Stimulated activated CD4-positive, alpha-beta T cell treated with anti-CD3 and anti-CD28 coated beads, Interleukin-12 subunit alpha, Interleukin-12 subunit beta, amount 100 ng/mL, for 48 hours (primary cell): Measurements from ENCODE around the gene SH3BP4.

Source experiments
- DNase-seq, 3 donors: peaks; one replicate each; pipeline ENCODE4 v3.0.0-alpha.2; 2020; ENCODE audit warnings: low read depth in 2 of 3, low spot score in 1 of 3

Gene SH3BP4

DNA sequence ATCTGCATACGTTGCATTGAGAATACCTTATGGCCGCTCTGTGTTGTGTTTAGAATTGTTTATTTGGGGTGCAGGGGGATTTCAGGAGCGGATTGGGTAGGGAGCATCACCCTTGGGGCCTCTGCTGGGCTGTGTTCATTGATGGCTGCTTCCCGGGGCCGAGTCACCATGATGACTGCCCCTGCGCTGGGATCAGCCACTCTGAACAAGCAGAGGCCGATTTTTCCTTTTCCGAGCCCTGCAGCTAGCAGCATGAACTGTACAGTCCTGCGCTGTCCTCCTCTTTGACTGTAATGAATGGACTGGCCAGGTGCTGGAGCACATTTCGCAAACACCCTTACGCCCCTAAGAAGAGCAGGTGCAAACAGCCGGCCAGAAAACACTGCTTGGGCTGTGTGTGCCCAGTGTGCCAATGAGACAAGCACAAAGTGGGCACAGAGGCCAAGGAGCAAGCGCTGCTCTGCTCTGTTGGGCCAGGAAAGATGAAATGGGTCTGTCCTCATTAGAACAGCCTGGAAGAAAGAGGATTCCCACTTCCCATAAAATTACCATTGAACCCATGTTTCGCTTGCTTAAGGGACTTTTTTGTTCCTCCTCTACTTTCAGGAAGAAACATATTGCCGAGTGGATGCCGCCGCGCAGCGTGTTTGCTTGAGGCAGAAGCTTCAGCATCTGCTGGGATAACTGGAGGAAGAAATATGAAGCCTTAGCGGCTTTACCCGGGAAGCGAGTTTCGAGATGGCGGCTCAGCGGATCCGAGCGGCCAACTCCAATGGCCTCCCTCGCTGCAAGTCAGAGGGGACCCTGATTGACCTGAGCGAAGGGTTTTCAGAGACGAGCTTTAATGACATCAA lies 82.7 kb downstream of the SH3BP4 start:
- DNase-seq, result no peak

DNA sequence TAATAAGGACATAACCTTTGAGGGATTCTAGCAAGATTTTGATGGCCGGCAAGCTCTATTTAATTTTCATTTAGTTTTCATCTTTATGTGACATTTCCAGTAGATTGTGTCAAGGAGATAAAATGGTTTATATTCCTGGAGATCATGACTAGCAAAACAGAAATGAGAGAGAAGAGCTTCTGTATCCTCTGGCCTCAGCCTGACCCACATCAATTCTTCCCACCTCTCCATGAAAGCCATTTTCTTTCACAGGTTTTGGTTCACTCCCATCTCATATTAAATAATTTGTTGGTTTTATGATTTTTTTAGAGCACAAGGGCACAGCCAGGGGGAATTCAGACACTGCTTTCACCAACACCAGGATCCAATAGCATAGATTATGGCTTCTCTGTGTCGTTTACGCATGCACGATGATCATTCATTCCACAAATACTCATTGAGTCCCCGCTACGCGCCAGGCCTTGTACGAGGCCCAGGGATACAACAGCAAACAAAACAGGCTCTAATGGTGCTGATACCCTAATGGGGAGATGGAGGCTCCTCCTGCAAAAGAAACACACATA lies 85.9 kb downstream of the SH3BP4 start:
- no peak for DNase-seq

DNA sequence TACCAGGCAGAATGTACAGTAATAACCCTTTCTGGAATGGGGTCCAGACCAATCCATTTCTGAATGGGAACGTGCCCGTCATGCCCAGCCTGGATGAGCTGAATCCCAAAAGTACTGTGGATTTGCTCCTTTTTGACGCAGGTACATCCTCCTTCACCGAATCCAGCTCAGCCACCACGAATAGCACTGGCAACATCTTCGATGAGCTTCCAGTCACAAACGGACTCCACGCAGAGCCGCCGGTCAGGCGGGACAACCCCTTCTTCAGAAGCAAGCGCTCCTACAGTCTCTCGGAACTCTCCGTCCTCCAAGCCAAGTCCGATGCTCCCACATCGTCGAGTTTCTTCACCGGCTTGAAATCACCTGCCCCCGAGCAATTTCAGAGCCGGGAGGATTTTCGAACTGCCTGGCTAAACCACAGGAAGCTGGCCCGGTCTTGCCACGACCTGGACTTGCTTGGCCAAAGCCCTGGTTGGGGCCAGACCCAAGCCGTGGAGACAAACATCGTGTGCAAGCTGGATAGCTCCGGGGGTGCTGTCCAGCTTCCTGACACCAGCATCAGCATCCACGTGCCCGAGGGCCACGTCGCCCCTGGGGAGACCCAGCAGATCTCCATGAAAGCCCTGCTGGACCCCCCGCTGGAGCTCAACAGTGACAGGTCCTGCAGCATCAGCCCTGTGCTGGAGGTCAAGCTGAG lies 89.6 kb downstream of the SH3BP4 start:
- no peak for DNase-seq

DNA sequence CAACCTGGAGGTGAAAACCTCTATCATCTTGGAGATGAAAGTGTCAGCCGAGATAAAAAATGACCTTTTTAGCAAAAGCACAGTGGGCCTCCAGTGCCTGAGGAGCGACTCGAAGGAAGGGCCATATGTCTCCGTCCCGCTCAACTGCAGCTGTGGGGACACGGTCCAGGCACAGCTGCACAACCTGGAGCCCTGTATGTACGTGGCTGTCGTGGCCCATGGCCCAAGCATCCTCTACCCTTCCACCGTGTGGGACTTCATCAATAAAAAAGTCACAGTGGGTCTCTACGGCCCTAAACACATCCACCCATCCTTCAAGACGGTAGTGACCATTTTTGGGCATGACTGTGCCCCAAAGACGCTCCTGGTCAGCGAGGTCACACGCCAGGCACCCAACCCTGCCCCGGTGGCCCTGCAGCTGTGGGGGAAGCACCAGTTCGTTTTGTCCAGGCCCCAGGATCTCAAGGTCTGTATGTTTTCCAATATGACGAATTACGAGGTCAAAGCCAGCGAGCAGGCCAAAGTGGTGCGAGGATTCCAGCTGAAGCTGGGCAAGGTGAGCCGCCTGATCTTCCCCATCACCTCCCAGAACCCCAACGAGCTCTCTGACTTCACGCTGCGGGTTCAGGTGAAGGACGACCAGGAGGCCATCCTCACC lies 90.2 kb downstream of the SH3BP4 start:
- no peak for DNase-seq

DNA sequence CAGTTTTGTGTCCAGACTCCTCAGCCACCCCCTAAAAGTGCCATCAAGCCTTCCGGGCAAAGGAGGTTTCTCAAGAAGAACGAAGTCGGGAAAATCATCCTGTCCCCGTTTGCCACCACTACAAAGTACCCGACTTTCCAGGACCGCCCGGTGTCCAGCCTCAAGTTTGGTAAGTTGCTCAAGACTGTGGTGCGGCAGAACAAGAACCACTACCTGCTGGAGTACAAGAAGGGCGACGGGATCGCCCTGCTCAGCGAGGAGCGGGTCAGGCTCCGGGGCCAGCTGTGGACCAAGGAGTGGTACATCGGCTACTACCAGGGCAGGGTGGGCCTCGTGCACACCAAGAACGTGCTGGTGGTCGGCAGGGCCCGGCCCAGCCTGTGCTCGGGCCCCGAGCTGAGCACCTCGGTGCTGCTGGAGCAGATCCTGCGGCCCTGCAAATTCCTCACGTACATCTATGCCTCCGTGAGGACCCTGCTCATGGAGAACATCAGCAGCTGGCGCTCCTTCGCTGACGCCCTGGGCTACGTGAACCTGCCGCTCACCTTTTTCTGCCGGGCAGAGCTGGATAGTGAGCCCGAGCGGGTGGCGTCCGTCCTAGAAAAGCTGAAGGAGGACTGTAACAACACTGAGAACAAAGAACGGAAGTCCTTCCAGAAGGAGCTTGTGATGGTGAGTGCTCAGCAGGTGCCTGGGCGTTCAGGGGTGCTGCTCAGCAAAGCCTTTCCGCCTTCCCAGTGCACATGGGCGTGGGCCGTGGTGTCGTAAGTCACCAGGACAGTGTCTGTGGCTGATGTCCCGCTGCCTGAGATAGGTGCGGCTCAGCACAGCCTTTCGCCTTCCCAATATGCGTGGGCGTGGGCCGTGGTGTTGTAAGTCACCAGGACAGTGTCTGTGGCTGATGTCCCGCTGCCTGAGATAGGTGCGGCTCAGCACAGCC lies 91.0 kb downstream of the SH3BP4 start:
- DNase-seq, result no peak

DNA sequence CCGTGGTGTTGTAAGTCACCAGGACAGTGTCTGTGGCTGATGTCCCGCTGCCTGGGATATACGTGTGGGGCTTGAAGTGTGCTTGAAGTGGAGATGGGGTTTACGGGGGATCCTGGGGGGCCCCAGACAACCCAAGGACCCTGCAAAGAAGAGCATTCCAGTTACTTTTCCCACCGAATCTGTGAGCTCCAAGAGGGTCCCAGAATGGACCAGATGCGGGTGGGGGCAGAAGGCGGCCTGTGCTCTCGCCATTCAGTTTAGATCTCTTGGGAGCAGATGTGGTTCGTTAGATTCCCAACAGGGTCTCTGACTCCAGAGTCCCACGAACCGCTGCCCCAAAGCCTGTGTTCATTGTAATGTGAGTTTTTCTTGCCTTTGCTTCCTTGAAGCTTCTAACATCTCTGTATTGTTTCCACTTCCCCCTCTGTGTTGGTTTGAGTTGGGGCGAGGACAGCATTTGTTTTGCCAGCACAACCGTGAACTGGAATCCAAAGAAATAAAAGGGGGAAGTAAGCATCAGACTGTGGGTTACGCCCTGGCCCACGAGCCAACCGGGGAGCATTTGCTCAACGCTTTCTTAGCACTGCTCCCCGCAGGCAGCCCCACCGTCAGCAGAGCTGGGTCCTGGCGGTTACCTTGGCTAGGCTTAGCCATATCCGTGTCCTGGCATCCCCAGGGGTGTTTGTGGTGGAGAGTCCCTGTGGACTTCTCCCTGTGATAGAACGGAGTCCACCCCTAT lies 92.1 kb downstream of the SH3BP4 start:
- no peak for DNase-seq

DNA sequence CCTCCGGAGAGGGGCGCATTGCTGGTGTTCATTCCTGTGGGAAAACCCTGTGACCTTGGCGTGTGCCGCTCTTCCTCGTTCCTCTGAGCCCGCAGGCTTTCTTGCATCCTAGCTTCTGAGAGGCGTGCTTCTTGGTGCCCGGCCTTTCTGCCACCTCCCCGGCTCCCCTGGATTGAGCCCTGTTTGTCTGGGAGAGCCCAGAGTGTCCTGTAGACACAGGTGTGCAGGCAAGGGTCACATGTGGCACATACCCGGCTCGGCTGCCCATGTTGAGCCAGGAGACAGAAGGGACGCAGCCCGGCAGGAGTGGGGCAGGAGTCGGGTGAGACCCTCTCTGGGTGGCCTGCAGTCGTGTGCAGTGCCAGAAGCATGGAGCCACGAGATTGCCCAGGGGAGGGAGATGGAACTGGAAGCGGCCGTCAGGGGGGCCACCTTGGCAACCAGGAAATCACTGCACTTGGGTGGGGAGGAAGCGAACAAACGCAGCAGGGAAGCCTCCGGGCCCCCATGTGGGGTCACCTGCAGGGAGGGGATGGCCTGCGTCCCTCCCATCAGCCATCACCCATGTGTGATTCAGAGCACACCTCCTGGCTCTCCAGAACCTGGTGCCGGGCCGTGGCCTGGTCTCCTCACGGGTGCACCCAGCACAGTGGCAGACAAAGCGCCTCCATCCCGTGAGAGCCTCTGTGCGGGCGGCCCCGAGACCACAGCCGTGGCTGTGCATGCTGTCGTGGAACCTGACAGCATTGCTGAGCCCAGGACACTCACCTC lies 92.9 kb downstream of the SH3BP4 start:
- no peak for DNase-seq

DNA sequence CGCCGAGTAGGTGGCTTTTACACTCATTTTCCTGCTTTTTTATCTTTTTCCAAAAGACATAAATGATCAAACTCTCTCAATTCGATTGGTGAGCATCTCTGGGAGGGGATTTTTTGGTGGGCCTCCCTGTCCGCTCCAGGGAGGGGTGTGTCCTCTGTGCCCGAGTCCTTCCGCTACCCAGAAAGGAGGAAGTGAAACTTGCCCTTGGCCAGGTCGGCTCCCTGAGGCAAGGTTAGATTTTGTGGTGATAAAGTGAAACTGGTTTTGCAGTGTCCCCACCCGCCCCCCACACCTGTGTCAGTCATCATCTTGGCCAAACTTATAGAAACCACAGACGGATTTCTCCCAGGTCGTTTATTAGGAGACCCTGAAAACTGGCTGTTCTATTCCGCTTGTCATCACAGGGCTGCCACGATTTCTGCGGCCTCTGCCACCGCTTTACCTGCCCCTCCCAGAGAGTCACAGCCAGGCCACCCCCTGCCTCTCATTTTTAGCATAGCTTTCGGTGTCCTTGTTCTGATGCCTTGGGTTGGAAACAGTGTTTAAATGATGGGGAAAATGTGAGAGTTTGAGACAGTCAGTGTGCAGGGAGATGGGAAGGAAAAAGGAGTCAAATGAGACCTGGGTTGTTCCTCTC lies 93.6 kb downstream of the SH3BP4 start:
- DNase-seq, result no peak

DNA sequence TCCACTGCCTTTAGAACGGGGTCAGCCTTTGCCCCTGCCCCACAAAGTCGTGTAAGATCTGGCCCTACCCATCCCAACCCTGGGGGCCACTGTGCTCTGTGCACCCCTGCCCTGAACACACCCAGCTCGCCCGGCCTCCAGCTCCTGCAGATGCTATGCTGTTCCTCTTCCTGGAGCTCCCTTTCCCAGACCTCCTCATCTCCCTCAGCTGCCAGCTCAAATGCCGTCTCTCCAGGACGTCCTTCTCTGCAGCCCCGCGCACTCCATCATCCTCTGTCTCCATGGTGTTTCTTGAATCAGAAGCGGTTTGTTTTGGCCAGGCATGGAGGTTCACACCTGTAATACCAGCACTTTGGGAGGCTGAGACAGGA lies 94.1 kb downstream of the SH3BP4 start:
- DNase-seq, result no peak

DNA sequence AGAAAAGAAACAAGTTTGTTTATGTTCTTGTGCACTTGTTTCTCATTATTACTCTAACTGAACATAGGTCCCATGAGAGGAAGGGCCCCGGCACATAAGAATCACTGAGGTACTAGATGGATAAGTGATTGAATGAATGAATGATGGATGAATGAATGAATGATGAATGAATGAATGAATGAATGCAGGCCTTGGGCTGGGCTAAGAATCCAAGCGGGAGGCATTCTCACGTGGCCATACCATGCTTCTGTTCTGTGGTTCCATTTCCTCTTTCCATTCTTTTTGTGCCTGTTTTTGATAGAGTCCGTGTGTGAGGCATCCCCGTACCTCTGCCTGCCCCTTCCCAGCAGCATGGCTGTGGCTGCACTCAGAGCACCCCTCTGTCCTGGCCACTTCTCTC lies 94.8 kb downstream of the SH3BP4 start:
- no peak for DNase-seq

DNA sequence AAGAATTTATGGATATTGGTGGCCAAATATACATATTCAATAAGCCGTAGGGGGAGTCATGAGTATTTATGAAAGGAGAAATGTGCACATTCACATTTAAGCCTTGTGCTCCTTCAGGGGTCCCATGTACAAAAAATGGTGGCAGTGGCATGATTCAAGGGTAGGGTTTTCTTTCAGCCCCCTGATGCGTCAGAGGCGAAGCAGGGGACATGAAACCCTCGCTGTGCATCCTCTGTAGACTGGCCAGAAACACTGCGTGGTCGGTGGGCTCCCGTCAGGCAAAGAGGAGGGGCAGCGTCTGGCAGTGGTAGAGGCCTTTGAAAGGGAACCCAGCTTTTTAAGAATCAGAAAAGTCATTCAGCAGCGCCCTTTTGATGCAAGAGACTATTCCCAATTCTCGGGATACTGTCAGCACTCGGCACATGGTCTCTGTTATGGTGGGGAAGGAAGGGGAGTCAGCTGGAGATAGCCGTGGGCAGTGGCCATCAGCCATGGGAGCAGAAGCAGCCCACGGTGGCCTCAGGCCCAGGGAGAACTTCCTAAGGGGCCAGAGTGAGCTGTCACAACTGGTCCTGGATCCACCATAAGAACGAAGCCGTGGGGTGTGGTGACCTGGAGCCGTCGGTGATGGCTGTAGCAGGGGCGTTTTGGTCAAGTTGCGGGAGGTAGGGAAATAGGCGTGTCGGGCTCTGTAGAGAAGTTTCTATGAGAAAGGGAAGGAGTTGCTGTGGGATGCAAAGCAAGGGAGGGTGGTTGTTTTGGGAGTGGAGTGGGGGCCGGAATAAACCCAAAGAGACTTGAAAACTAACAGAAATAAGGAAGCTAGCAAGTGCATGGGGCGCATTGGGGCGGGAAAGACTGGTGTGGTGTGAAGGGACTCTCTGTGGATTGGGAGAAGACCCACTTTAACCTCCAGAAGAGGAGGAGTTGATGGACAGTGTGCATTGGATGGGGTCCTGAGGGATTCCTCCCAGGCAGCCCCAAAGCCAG lies 95.6 kb downstream of the SH3BP4 start:
- no peak for DNase-seq

DNA sequence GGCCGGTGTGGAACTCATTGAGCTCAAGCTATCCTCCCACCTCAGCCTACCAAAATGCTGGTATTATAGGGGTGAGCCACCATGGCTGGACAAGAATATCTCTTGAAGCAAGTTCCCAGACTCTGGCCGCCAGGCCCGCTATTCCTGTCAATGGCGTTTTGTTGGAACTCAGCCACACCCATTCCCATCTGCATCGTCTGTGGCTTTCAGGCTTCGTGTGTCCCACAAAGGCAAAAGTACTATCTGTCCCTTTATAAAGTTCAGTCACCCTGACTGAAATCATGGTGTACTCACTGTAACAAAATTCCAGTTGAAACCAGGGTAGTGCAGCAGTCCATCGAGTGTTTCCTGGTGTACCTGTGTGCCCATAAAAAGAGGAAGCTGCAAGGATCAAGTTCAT lies 96.7 kb downstream of the SH3BP4 start:
- DNase-seq, result no peak

DNA sequence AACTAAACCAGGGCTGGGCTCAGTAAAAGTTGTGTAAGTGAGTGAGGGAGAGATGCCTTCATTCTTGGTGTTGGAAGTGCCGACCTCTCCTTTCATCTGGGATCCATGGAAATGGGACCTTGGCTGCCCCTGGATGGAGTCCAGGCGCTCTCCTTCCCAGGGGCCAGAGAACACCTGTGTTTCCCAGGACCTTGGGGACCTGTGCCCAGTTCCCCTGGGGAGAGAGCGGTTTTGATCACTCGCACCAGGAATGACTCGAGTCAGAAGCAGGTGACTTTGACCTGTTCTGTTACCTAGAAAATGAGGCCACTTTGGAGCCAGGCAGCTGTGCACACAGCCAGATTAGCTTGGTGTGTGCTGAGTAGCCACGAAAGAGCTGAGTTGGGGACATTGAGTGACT lies 97.3 kb downstream of the SH3BP4 start:
- no peak for DNase-seq

DNA sequence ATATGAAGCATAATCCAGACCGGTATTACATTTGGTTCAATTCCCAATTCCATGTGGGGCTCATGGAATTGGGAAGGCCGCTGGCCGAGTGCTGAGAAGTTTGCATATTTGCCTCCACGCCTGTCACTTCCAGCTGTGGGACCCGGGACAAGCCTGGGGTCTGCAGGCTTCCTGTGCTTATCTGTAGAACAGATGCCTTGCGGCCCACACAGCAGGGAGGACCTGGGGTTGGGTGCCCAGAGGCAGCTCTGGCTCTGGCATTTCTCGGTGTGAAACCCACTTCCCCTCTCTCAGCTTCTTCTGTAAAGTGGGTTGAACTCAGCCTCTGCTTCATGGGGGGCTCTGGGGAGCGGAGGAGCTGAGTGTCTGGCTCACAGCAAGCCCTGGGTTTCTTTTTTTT lies 97.9 kb downstream of the SH3BP4 start:
- DNase-seq, result no peak

DNA sequence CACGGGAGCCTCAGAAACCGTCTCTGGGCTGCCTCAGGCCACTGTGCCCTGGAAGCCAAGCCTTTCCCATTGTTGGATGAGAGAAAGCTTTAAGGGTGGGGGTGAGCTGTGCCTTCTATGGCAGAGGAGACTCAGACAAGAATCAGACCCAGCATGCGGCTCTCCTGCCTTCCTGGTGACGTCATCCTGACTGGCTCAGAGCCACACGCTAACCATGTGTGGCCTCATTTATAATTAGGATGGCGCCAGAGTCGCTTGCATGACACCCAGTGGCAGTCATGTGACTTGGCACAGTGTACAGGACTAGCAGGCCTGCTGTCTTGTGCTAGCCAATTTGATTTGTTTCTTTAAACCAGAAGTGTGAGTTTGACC lies 99.1 kb downstream of the SH3BP4 start:
- DNase-seq, result no peak

DNA sequence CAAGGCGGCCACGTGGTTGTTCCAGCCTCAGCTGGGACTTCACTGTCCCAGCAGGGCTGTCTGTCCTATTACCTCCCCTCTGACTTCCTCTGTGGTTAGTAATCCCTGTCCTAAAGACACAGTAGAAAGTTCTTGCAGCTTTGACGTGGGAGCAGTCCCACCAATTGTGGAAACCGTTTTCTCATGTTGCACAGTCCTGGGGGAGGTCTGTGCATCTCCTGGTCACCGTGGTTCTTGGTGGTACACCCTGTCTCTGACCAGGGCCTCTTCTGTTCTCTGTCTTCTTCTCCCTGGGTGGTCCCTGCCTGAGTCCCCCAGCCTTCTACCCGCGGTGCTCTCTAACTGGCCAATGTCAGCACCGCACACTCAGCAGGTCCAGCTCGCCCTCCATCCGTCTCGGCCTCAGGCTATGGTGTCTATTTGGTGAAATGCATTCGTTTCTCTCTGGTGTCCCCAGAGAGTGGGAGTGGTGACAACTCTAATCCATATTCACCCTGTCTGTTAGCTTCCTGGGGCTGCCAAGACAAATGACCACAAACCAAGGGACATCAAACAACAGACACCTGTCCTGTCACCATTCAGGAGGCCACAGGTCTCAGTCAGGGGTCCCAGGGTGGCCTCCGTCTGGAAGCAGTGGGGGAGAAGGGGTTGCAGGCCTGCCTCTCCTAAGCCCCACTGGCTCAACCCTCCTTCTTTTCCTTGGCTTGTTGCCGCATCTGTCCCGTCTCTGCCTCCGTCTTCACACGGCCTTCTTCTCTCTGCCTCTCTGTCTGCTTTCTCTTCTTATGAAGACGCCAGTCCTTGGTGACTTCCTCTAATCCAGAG lies 99.8 kb downstream of the SH3BP4 start:
- no peak for DNase-seq
